ENCODE measurements around the gene PSG11.
"Not testable (repeated sequence)": the region's sequence is repeated elsewhere in the genome, so short reads cannot be mapped to it uniquely, and the experiment has no call there.

Gene PSG11

DNA sequence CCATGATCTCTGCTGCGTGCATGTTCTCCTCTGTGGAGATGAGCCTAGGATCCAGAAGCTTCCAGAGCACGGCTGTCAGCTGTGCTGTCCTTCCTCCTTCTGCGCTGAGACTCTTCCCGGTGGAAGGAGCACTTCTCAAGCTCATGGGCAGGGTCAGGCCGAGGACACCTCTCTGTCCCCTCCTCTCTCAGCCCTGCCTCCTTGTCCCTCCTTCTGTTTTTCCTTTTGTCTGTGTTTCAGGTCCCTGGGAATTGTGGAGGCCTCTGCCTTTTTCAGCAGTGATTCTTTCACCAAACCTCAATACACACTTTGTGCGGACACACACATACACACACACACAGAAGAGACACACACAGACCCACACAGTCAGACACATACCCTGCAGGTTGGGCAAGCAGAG, at the start of gene PSG11:
Gene PSG11, minus strand, starts transcription at position 101 of the 400 bp plus-strand sequence. Its CDS starts 97 bp downstream, at position 4.
- DNase-seq (ENCODE audit: low read depth, low spot score): not testable (repeated sequence)

DNA sequence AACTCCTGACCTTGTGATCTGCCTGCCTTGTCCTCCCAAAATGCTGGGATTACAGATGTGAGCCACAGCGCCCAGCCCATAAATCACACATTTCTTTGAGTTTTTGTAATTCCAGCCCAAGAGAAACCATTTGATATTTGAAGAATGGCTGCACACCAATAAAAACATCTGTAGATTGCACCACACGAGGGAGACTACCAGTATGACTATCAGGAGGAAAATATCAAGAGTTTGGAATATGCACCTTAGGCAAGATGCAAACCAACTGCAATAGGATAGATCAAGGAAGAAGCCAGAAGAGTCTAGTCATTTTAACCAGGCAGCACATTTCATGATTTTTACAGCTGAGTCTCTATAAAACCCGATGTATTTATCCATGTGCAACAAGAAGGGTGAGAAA, 36.1 kb upstream of the PSG11 start:
- not testable (repeated sequence) for DNase-seq (ENCODE audit: low read depth, low spot score)

DNA sequence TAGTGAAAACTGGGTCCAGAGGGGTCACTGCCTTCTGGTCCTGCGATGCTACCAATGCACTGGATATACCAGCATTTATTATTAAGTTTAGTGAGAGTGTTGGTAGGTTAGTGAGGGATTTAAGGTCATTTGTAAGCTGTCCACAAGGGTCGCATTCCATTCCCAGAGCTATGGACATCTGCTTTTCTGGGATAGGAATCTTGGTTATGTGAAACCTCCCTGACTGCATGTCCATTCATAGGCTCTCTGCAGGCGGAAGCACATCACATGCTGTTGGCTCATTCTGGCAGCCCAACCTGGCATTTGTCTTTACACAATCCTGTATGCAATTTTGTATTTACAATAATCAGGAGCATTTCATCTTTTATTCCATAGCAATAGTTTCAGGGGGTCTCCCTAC, 35.1 kb upstream of the PSG11 start:
- not testable (repeated sequence) for DNase-seq (ENCODE audit: low read depth, low spot score)

DNA sequence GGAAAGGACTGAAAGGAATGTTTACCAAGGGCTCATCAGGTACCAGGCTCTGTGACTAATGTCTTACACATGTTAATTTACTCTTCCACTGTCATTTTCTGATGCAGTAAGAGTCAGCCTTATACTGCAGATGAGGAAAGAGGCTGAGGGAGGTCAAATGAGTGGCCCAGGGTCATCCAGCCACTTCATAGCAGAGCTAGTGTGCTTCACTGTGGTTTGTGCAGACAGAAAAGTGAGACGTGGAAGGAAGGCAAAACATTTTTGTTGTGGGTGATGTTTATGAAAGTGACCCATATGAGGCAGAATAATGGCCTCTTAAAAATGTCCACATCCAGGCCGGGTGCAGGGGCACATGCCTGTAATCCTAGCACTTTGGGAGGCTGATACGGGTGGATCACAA, 34.0 kb upstream of the PSG11 start:
- not testable (repeated sequence) for DNase-seq (ENCODE audit: low read depth, low spot score)

DNA sequence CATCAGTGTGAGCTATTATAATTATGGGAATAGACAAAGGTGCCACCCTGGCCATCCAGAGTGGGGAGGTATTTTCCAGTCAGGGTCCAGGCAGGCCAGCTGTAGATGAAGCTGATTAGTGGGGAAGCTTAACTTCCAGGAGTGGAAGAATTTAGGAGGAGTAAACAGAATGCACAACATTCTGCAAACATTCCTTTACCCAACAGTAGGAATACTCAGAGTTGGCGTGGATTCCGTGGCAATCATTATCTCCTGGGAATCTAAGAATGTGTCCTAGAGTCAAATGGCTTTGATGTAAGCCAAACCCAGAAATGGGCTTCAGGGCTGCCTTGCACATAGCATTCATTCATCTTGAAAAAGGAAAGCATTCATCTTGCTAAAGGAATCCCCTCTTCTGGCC, 33.2 kb upstream of the PSG11 start:
- not testable (repeated sequence) for DNase-seq (ENCODE audit: low read depth, low spot score)

DNA sequence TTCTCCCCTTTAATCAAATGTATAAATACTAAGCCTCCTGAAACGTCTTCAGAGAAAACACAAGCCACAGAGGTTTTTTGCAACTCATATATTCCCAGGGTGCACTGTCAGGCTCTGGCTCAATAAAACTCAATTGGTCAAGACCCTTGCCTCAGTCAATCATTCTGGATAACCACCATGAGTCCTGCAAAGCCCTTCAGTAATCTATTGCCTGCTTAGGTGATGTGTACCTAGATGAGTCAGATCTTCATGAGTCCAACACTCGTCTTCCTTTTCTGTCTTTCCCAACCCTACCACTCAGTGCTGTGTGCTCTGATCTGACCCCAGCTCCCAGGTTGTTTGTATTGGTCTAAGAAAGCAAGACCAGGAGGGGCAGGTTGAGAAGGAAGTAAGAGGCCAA, 32.2 kb upstream of the PSG11 start:
- not testable (repeated sequence) for DNase-seq (ENCODE audit: low read depth, low spot score)

DNA sequence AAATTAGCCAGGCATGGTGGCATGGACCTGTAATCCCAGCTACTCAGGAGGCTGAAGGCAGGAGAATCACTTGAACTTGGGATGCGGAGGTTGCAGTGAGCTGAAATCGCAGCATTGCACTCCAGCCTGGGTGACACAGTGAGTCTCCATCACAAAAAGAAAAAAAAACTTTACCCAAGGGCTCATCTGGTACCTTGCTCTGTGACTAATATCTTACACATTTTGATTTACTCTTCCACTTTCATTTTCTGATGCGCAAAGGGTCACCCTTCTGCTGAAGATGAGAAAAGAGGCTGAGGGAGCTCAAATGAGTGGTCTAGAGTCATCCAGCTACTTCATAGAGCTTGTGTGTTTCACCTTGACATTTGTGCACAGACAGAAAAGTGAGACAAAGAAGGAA, 21.7 kb upstream of the PSG11 start:
- not testable (repeated sequence) for DNase-seq (ENCODE audit: low read depth, low spot score)

DNA sequence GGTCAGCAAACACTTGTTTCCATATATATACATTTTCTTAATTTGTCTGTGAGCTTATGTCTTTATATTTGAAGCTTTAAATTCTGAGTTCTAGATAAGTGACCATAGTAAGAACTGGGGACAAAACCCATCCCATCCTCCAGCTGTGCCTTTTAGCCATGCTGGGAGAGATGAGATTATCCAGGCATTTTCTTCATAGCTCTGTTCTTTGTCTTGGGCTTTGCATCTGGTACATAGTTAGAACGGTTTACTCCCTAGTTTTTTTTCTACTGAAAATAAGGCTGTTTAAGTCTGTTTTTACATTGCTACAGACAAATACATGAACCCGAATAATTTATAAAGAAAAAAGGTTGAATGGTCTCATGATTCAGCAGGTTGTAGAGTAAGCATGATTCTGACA, 20.3 kb upstream of the PSG11 start:
- DNase-seq (ENCODE audit: low read depth, low spot score): not testable (repeated sequence)

DNA sequence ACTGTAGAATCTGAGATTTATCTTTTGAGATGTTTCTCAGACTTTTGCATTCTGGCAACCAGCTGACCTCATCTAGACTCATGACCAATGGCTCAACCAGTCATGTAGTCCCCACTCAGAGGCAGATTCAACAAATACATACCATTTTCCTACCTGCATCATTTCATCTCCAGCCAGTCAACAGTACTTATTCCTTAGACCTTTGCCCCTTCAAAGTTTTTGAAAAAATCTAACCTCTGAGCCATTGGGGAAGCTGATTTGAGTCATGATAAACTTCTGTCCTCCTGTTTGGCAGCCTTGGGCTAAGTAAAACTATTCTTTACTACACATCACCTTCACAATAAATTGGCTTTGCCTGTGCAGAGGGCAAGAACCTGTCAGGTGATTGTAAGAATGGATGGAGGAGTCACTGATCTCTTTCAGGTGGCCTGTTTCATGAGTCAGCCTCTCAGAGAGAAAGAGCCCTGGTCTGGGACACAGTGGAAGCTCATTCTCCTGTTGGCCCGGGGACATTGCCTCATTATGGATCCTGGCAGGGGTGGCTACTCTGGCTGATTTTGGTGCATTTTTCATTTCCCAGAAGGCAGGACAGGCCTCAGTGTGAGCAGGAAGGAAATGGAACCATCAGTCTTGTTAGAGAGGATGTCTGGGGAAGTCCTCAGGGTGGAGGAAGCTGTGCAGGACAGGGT, 17.4 kb upstream of the PSG11 start:
- DNase-seq (ENCODE audit: low read depth, low spot score): not testable (repeated sequence)

DNA sequence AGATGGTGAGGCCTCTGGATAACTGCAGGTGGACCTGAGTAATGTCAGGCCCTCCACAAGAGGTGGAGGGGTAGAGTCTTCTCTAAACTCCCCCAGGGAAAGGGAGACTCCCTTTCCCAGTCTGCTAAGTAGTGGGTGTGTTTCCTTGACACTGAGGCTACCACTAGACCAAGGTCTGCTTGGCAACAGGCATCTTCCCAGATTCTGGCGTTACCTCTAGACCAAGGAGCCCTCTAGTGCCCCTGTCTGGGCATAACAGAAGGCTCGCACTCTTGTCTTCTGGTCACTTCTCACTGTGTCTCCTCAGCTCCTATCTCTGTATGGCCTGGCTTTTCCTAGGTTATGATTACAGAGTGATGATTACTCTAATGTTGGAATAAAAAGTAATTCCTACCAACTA, 5.4 kb upstream of the PSG11 start:
- not testable (repeated sequence) for DNase-seq (ENCODE audit: low read depth, low spot score)

DNA sequence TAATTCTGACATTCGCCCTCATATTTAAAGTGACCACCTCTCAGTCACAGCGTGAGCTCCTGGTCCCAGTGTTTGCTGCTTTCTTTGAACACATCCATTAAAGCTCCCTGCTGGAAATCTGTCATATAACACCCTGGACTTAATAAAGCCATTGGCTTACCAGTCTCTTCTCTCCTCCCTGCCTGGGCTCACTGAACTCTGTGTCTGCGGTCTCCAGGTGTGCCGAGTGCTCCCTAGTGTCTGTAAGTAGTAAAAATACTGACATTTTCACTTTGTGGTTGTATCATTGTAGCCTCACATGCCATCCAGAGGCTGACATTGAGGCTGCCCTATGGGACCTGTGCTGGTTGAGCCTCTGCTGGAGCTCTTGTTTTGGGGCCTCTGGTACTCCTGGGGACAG, 2.6 kb upstream of the PSG11 start:
- DNase-seq (ENCODE audit: low read depth, low spot score): no peak

DNA sequence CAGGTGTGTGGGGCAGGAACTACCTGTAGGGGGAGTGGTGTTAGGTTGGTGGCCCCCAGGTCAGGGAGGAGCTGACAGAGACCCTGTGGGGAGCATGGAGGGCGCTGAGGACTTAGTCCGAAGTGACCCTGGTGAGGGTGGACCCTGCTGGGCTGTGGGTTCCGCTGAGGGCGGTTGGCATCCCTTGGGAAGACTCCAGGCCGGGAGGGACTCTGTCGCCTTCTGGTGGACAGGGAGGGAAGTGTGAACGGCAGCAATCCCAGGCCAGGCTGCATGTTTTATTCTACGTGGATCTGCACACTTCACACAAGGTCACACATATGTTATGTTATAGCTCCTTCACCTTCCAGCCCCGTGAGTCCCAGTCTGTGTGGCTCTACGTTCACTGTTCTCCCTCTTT, 1.7 kb upstream of the PSG11 start:
- not testable (repeated sequence) for DNase-seq (ENCODE audit: low read depth, low spot score)

DNA sequence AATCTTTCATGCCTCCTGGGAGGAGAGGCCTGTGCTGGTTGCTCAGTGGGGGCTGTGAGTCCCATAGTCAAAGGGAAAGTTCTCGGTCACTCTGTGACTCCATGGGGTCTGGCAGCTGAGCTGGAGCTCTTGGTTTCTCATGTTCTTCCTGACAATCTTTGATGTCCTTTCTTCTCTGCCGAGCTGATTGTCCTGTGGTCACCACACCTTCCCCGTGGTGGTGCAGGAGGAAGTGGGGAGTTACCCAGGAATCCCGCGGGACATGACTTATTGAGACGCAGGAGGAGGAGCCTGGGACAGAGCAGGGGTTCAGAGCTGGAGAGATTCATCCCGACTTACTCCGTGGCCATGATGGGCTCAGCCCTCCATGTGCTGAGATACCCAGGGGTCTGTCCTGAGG, 792 bp upstream of the PSG11 start:
- not testable (repeated sequence) for DNase-seq (ENCODE audit: low read depth, low spot score)

DNA sequence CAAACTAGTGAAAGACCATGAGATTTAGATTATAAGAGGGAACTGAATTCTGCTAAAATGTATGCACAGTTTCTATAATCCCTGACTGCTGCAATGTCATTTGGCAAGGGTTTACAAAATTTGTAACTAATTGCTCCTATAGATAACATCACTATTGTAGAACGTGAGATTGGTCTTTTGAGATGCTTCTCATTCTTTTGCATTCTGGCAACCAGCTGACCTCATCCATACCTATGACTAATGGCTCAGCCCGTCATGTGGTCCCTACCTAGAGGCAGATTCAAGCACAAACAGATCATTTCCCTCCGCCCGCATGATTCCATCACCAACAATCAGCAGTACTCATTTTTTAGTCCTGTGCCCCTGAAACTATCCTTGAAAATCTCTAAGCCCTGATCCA, 4.2 kb downstream of the PSG11 start:
- not testable (repeated sequence) for DNase-seq (ENCODE audit: low read depth, low spot score)

DNA sequence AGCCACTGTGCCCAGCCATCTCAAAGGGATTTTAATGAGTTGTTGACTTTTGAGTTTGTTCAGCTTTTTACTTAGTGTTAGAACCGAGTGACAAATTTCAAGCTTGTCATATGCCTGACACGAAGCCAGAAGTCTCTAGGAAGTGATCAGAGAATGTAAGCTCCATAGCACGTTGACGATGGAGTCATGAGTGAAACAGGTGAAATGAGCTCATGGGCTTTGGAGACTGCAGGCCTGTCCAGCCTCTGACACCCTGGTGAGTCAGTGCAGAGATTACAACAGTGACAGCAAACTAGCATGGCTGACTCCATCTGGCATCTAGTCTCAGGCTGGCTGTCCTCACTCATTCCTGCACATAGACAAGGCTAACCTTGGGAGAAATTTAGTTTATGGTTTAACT, 4.6 kb downstream of the PSG11 start:
- not testable (repeated sequence) for DNase-seq (ENCODE audit: low read depth, low spot score)

DNA sequence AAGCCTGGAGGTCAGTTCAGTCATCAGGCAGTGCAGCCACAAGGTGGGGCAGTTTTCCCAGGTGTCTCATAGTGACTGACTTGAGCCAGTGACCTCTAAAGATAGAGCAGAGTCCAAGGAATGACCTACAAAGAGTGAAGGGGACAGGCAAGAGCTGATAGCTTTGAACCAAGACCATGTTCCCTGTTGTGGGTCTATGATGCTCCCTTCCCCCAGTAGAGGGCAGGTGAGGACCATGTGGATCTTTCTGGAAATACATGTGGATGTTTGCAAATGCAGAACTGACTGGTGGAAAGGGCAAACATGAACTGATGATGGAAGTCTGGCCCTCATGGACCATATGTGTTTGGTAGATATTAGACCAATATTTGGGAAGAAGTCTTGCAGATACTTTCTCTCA, 6.7 kb downstream of the PSG11 start:
- not testable (repeated sequence) for DNase-seq (ENCODE audit: low read depth, low spot score)

DNA sequence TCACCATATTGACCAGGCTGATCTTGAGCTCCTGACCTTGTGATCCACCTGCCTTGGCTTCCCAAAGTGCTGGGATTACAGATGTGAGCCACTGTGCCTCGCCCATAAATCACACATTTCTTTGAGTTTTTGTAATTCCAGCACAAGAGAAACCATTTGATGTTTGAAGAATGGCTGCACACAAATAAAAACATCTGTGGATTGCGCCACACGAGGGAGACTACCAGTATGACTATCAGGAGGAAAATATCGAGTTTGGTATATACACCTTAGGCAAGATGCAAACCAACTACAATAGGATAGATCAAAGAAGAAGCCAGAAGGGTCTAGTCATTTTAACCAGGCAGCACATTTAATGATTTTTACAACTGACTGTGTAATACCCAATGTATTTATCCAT, 20.4 kb downstream of the PSG11 start:
- not testable (repeated sequence) for DNase-seq (ENCODE audit: low read depth, low spot score)

DNA sequence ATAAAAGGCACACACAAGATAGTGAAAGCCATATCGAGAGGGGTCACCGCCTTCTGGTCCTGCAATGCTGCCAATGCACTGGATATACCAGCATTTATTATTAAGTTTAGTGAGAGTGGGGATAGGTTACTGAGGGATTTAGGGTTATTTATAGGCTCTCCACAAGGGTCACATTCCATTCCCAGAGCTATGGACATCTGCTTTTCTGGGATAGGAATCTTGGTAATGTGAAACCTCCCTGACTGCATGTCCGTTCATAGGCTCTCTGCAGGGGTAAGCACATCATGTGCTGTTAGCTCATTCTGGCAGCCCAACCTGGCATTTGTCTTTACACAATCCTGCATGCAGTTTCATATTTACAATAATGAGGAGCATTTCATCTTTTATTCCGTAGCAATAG, 21.4 kb downstream of the PSG11 start:
- DNase-seq (ENCODE audit: low read depth, low spot score): not testable (repeated sequence)

DNA sequence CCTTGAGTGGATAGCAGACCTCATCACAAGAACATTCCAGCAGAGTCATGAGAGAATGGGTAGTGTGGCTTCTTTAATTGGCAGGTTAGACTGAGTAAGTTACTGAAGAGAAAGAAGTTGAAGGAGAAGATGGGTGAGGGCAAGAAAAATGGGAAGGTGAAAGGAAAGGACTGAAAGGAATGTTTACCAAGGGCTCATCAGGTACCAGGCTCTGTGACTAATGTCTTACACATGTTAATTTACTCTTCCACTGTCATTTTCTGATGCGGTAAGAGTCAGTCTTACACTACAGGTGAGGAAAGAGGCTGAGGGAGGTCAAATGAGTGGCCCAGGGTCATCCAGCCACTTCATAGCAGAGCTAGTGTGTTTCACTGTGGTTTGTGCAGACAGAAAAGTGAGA, 22.6 kb downstream of the PSG11 start:
- DNase-seq (ENCODE audit: low read depth, low spot score): not testable (repeated sequence)

DNA sequence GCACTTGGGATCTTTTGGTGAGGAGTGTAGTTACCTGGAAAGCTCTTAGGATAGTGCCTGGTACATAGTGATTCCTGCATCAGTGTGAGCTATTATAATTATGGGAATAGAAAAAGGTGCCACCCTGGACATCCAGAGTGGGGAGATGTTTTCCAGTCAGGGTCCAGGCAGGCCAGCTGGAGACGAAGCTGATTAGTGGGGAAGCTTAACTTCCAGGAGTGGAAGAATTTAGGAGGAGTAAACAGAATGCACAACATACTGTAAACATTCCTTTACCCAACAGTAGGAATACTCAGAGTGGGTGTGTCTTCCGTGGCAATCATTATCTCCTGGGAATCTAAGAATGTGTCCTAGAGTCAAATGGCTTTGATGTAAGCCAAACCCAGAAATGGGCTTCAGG, 23.3 kb downstream of the PSG11 start:
- not testable (repeated sequence) for DNase-seq (ENCODE audit: low read depth, low spot score)

DNA sequence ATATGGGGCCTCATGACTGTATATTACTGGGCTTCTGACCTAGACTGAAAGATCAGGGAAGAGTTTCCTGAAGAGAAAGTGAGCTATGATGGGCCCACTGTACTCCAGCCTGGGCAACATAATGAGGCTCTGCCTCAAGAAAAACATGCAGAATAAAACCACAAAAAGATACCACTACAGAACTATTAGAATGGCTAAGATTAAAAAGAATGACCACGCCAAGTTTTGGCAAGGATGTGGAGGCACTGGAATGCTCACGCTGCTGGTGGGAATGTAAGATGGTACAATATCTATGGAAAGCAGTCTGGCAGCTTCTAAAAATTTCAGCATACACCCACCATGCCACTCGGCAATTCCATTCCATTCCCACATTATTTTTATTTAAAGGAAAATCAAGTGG, 30.1 kb downstream of the PSG11 start:
- DNase-seq (ENCODE audit: low read depth, low spot score): not testable (repeated sequence)

DNA sequence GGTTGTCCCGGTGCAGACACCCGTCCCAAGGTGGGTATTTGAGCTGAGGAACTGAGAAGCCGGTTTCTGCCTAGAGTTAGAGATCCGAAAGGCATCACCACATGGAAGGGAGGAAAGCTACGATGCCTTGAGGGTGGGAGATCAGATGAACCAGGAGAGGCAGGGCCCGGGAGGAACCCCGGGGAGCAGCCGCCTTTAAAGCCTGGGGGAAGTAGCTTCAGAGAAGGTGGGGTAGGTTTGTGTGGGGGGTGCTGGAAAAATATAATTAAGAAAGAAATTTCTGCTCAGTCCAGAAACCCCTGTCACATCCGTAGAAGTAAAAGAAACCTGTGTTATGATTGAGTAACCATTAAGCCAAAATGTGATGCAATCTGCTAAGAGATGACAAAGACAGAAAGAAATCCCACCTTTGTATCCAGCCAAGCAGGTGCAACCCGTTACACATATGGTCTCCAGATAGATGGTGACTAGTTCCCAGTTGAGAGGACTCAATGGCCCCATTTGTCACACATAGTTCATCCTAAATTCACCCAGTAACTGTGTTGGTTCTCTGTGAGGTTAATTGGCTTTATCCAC, 34.2 kb downstream of the PSG11 start:
- DNase-seq (ENCODE audit: low read depth, low spot score): not testable (repeated sequence)

DNA sequence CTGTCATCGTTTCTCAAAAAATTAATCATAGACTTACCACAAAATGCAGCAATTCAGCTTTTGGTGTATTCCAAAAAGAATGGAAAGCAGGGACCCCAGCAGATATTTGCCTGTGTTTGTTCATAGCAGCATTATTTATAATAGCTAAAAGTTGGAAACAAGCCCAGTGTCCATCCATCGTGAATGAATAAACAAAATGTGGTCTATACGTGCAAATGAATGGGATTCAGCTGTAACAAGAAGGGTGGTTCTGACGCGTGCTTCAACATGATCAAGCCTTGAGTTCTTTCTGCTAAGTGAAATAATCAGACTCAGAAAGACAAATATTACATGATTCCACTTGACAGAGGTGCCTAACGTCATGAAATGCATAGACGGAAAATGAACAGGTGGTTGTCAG, 36.4 kb downstream of the PSG11 start:
- no peak for DNase-seq (ENCODE audit: low read depth, low spot score)
